Naive B cell (primary cell): ENCODE data around the gene ATP10A. TPM values are rescaled to one million over a fixed set of nuclear protein-coding genes. Genes with fewer than 3 reads are reported as not detected.
A peak's percentile ranks its signal among the peaks of the same experiment; 100 is the strongest.

Source experiments
- ATAC-seq, 2 donors: fragments of 150-1000 bp; cut with Tn5 transposase; 2 replicates each; pipeline ENCODE4 v1.10.0; 2021; ENCODE audit warnings: low read depth in 2 of 2, mild to moderate bottlenecking in 2 of 2, moderate library complexity in 2 of 2
- DNase-seq: peaks from one replicate; pipeline ENCODE4 v3.0.0; 2022
- H3K27ac Mint-ChIP-seq, 6 donors: one replicate each; pipeline ENCODE4 v1.8.0; 2020 to 2022; ENCODE audit warnings: mild to moderate bottlenecking in 6 of 6, mixed read lengths in 6 of 6, moderate library complexity in 5 of 6, inconsistent platforms in 2 of 6
- H3K27me3 Mint-ChIP-seq, 3 donors: one replicate each; pipeline ENCODE4 v1.8.0; 2021 to 2022; ENCODE audit warnings: mixed read lengths in 3 of 3, mild to moderate bottlenecking in 1 of 3
- H3K36me3 Mint-ChIP-seq, 2 donors: one replicate each; pipeline ENCODE4 v1.8.0; 2020 to 2022; ENCODE audit warnings: mixed read lengths in 2 of 2, inconsistent platforms in 1 of 2, mild to moderate bottlenecking in 1 of 2
- H3K4me1 Mint-ChIP-seq, 3 donors: one replicate each; pipeline ENCODE4 v1.8.0; 2020 to 2022; ENCODE audit warnings: mixed read lengths in 3 of 3, inconsistent platforms in 1 of 3, mild to moderate bottlenecking in 1 of 3, moderate library complexity in 1 of 3
- H3K4me3 Mint-ChIP-seq, 8 donors: one replicate each; pipeline ENCODE4 v1.8.0; 2020 to 2022; ENCODE audit warnings: mild to moderate bottlenecking in 8 of 8, mixed read lengths in 8 of 8, moderate library complexity in 8 of 8, inconsistent platforms in 2 of 8
- H3K9me3 Mint-ChIP-seq, 7 donors: one replicate each; pipeline ENCODE4 v1.8.0; 2020 to 2022; ENCODE audit warnings: mixed read lengths in 7 of 7, mild to moderate bottlenecking in 5 of 7, inconsistent platforms in 2 of 7, moderate library complexity in 1 of 7
- polyA plus RNA-seq, 6 donors: library from polyadenylated mRNA; unstranded; fragments of 300-500 nt; fragmentation: Illumina TruSeq; gene quantifications; one replicate each; pipeline ENCODE4 v1.2.3, GENCODE V29; 2021; ENCODE audit warnings: low read depth in 6 of 6

The ATP10A gene
- polyA plus RNA-seq, 6 donors from 2014 or later = 0.14 to 0.15 TPM; not detected in 4

DNA sequence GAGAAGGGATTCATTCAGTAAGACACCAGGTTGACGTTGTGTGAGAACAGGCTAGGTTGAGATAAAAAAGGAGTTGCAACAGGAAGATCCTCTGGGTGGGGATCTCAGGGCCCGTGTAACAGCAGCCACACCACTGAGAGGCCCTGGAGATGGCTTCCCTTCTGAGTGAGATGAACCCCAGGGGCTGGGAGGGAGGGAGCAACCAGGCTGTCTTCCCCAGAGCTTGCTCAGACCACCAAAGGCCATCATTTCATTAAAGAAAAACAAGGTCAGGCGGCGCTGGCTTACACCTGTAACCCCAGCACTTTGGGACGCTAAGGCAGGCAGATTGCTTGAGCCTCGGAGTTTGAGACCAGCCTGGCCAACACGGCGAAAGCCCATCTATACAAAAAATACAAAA is 187.7 kb downstream of the ATP10A start:
- Mint-ChIP-seq H3K9me3 (peaks cover 0 to 1% (median 0%) of the 10 kb centered on the region in 7 donors), H3K4me3 (no peak overlapping the region), H3K36me3 (no peaks in the 10 kb centered on the region), H3K27ac (peak overlapping the region in 1 of 6 donors; percentile 24), H3K4me1 (peaks cover 0 to 7% (median 0%) of the 10 kb centered on the region in 3 donors), H3K27me3 (peaks cover 6 to 25% (median 20%) of the 10 kb centered on the region in 3 donors)
- DNase-seq (no peak), ATAC-seq (no peak)

DNA sequence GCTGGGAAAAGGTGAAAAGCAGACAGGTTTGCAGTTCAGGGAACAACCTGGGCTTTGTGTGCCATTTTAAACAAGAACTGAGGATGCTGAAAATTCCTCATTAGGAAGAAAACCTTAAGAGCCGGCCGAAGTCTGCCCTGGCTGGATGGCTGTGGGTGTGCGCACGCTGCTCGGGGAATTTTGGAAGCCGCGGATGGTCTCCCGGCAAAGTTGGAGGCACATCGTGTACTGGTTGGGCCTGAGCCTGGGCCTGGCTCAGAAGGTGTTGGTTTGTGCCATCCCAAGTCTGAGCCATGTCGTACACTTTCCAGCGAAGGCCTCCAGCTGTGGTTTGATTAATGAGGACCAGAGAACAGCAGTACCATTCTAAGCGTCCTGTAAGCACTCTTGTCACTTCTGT is 188.2 kb downstream of the ATP10A start:
- DNase-seq (no peak), ATAC-seq (no peak)
- Mint-ChIP-seq H3K9me3 (peaks cover 0 to 1% (median 0%) of the 10 kb centered on the region in 7 donors), H3K27me3 (peaks cover 6 to 30% (median 25%) of the 10 kb centered on the region in 3 donors), H3K36me3 (no peaks in the 10 kb centered on the region), H3K4me1 (peaks cover 0 to 7% (median 0%) of the 10 kb centered on the region in 3 donors), H3K4me3 (no peak overlapping the region), H3K27ac (no peak overlapping the region)

DNA sequence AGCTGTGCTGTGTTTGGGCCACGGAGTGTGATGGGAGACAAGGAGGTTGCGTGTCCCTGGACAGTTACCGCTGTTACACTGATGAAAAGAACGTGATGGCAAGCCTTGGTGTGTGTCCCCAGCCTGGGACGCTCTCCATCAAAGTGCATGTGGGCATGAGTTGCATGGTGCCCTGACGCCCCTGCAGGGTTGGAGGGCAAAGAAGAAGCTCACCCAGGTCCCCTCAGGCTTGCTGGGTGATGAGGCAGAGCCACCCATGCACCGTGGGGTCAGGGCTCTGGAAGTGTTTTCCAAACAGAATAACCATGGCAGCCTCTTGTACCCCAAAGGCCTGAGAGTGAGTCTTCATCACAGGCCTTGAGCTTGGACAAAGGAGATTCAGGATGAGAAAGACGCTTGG is 189.2 kb downstream of the ATP10A start:
- Mint-ChIP-seq H3K36me3 (no peaks in the 10 kb centered on the region), H3K9me3 (peaks cover 0 to 1% (median 0%) of the 10 kb centered on the region in 7 donors), H3K27me3 (peaks cover 6 to 35% (median 33%) of the 10 kb centered on the region in 3 donors), H3K4me1 (peaks cover 0 to 7% (median 0%) of the 10 kb centered on the region in 3 donors), H3K4me3 (no peak overlapping the region), H3K27ac (no peak overlapping the region)
- ATAC-seq (no peak), DNase-seq (no peak)

DNA sequence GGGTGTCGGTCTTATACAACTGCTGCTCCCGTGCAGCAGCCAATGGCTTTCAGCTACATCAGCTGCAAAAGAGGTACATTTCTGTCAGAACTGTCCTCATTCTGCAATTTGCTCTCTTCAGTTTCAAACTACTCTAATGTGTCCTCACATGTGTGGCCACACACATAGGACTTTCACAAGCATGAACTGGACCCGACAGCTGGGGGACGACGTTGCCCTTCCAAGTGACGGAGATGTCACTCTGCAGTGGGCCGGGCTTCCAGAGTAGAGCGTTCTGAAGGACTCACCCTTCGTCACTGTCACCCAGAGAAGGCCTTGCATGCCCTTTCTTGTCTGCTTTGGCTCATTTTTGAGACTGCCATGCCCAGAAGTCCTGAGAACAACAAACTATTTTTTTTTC is 189.8 kb downstream of the ATP10A start:
- Mint-ChIP-seq H3K4me1 (peaks cover 0 to 7% (median 0%) of the 10 kb centered on the region in 3 donors), H3K9me3 (peaks cover 0 to 1% (median 0%) of the 10 kb centered on the region in 7 donors), H3K36me3 (no peaks in the 10 kb centered on the region), H3K4me3 (no peak overlapping the region), H3K27ac (no peak overlapping the region), H3K27me3 (peaks cover 6 to 35% (median 33%) of the 10 kb centered on the region in 3 donors)
- DNase-seq (no peak), ATAC-seq (no peak)

DNA sequence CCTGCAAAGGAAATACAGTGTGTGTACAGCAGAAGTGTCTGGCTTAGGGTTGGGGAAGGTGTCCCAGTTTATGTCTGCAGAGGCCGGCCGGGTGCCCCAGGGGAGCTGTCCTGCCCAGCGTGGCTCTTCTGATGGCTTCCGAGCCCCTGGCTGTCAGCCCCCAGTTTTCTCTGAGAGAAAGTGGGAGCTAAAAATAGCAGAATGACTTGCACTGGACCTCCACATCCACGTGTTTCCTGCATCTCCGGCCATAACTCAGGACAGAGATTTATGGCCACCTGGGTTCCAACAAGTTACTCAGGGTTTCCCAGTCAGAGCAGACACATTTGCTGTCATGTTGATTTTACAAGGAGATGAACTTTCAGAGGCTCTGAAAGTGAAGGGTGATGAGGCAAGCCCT is 192.0 kb downstream of the ATP10A start:
- Mint-ChIP-seq H3K27me3 (peaks cover 10 to 35% (median 33%) of the 10 kb centered on the region in 3 donors), H3K36me3 (no peaks in the 10 kb centered on the region)

DNA sequence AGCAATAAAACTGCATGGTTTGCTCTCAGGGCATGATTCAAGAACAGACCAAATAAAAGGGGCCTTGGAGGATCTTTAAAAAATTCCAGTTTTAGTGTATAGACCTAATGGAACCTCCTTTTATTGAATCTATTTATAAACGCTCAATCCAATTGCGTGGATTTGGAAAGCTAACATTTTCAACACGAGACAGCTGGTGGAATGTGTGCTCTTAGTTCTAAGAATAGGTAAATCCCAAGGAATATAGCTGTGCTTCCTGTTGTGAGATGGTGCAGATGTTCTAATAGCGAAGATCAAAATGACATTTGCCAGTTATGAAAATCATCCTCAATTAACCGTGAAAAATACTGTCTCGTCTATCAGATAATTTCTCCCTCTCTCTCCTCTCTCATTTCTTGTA is 192.5 kb downstream of the ATP10A start:
- H3K4me3 Mint-ChIP-seq = no peak overlapping the region
- ATAC-seq (no peak), DNase-seq (no peak)
- peaks cover 0 to 1% (median 0%) of the 10 kb centered on the region in 7 donors for H3K9me3 Mint-ChIP-seq
- peak overlapping the region in 1 of 6 donors; percentile 20 for H3K27ac Mint-ChIP-seq
- H3K4me1 Mint-ChIP-seq = peaks cover 0 to 7% (median 0%) of the 10 kb centered on the region in 3 donors
- H3K36me3 Mint-ChIP-seq = no peaks in the 10 kb centered on the region
- H3K27me3 Mint-ChIP-seq = peaks cover 10 to 35% (median 33%) of the 10 kb centered on the region in 3 donors

More for the DNA sequence above, 192.0 kb downstream of the ATP10A start:
- Mint-ChIP-seq H3K4me3 (no peak overlapping the region), H3K4me1 (peaks cover 0 to 7% (median 0%) of the 10 kb centered on the region in 3 donors), H3K27ac (no peak overlapping the region), H3K9me3 (peaks cover 0 to 1% (median 0%) of the 10 kb centered on the region in 7 donors)
- DNase-seq (no peak), ATAC-seq (no peak)

DNA sequence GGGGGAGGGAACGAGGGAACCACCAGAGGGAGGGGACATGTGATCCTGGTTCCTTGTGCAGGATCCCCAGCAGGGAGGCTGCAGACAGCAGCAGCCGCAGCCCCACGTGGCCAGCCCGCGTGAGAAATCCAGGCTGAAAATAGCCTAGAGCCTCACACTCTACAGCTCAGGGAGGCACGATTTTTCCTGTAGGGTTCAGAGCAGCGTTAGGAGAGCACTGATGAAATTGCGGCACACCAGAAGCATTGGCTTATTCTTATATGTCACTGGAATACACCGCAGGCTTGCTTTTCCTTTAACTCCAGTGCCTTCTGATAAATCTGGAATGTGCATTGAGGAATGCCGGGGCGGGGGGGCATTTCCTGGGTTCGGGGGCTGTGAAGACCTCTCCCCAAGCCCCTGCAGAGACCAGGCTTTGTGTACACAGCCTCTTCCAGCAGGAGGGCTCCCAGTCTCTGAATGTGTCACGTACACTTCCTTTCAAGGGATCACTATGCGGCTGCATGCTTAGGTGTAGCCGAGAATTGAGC is 193.0 kb downstream of the ATP10A start:
- H3K9me3 Mint-ChIP-seq = peaks cover 0 to 1% (median 0%) of the 10 kb centered on the region in 7 donors
- peaks cover 11 to 35% (median 33%) of the 10 kb centered on the region in 3 donors for H3K27me3 Mint-ChIP-seq
- H3K36me3 Mint-ChIP-seq = no peaks in the 10 kb centered on the region
- no peak overlapping the region for H3K4me3 Mint-ChIP-seq
- no peak for DNase-seq
- H3K4me1 Mint-ChIP-seq = peaks cover 0 to 7% (median 0%) of the 10 kb centered on the region in 3 donors
- ATAC-seq = no peak
- H3K27ac Mint-ChIP-seq = peak overlapping the region in 1 of 6 donors; percentile 52

DNA sequence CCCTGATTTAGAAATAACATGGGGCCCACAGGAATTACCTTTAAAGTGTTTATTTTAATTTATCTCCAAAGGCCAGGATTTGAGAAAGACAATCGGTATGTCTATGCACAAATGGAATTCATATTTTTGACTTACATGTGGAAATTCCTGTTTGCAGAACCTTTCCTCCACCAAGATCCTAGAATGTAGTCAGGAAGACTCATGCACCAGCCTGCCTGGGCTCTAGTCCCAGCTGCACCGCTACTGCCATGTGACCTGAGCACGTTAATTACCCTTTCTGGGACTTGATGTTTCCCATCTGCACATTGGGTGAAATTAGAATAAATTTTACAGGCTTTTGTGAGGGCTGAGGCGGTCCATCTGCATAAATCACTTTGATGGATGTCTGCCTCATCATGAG is 194.2 kb downstream of the ATP10A start:
- no peak overlapping the region for H3K4me3 Mint-ChIP-seq
- H3K9me3 Mint-ChIP-seq = peaks cover 0 to 1% (median 0%) of the 10 kb centered on the region in 7 donors
- peaks cover 0 to 7% (median 0%) of the 10 kb centered on the region in 3 donors for H3K4me1 Mint-ChIP-seq
- ATAC-seq (no peak), DNase-seq (no peak)
- H3K36me3 Mint-ChIP-seq = no peaks in the 10 kb centered on the region
- no peak overlapping the region for H3K27ac Mint-ChIP-seq
- H3K27me3 Mint-ChIP-seq = peaks cover 13 to 35% (median 33%) of the 10 kb centered on the region in 3 donors

DNA sequence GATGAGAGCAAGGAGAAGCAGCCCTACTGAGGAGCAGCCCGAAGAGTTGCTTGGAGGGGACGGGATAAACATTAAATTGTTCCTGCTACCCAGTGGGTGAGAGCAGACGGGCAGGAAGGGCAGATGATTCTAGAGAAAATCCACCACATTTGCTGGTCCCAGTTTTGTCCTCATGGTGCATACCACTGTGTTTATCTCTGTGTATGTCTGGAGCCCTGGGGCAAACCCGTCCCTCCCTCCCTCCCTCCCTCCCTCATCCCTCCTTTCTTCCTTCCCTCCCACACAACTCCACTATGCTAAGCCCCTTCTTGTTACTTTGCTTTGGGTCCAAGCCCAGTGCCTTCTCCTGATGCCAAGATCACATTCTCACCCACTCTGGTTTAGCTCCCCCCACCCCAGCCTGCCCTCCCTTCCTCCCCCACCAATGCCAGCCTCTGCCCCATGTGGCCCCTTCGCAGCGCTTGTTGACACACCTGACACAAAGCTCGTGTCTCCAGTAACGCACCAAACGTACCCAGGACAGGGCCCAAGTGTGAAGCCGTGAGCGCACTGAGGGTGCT is 194.8 kb downstream of the ATP10A start:
- ATAC-seq (no peak), DNase-seq (no peak)
- Mint-ChIP-seq H3K9me3 (peaks cover 0 to 1% (median 0%) of the 10 kb centered on the region in 7 donors), H3K4me1 (peaks cover 0 to 7% (median 0%) of the 10 kb centered on the region in 3 donors), H3K27me3 (peaks cover 13 to 35% (median 33%) of the 10 kb centered on the region in 3 donors), H3K27ac (peak overlapping the region in 1 of 6 donors; percentile 6), H3K4me3 (no peak overlapping the region), H3K36me3 (no peaks in the 10 kb centered on the region)

DNA sequence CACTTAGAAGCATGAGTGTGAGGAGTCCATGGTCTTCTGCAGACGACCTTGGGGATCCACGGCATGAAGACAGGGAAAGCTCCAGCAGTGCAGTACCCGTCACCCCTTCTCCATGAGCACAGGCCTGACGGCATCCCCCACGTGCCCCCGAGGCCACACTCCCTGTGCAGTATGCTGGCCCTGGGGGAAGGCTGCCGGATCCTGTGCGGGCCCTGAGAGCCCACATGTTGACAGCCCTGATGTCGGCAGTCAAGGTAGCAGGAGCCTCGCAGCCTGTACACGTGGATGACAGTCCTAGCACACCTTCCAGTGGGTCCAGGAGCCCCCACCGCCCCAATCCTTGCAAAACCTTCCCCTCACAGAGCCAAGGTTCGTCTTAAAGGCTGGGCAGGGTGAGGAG is 195.3 kb downstream of the ATP10A start:
- peaks cover 0 to 1% (median 0%) of the 10 kb centered on the region in 7 donors for H3K9me3 Mint-ChIP-seq
- DNase-seq (no peak), ATAC-seq (no peak)
- H3K4me3 Mint-ChIP-seq = no peak overlapping the region
- H3K27ac Mint-ChIP-seq = no peak overlapping the region
- H3K27me3 Mint-ChIP-seq = peaks cover 13 to 33% (median 32%) of the 10 kb centered on the region in 3 donors
- H3K4me1 Mint-ChIP-seq = peaks cover 0 to 7% (median 0%) of the 10 kb centered on the region in 3 donors
- no peaks in the 10 kb centered on the region for H3K36me3 Mint-ChIP-seq

DNA sequence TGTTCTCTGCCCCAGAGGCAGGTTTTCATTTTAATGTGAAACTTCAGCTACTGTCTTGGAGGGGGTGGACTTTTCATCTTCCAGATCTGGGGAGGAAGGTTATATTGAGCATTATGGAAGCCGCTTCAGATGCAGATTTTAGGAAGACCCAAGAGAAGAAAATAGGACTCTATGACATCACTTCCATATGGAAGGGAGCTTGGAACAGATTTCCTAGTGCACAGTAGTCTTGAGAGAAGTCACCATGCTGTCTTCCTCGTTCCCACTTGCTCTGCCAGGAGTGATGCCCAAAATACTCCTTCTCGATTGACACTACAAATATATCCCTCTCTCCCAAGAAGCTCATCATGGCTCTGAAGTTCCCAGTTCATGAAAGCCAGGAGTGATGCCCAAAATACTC is 197.2 kb downstream of the ATP10A start:
- H3K4me3 Mint-ChIP-seq = no peak overlapping the region
- H3K27me3 Mint-ChIP-seq = peaks cover 7 to 19% (median 15%) of the 10 kb centered on the region in 3 donors
- DNase-seq (no peak), ATAC-seq (no peak)
- H3K4me1 Mint-ChIP-seq = no peaks in the 10 kb centered on the region
- no peaks in the 10 kb centered on the region for H3K9me3 Mint-ChIP-seq
- no peaks in the 10 kb centered on the region for H3K36me3 Mint-ChIP-seq
- H3K27ac Mint-ChIP-seq = no peak overlapping the region

DNA sequence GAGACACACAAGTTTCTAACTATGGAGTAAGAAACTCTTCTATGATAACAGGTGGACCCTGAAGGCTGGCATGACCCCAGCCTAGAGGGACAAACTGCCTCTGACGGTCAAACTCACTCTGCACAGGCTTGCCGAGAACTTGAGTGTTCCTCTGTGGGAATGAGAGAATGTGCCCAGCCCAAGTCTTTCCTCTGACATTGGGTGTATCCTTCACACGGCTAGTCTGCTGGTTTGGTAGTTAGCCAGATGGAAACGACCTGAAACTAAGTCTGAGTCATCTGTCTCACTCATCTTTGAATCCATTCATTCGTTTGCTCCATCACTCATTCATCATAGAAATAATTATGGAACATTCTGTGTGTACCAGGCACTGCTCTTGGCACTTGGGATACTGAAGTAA is 198.4 kb downstream of the ATP10A start:
- Mint-ChIP-seq H3K4me1 (no peaks in the 10 kb centered on the region), H3K27ac (no peak overlapping the region), H3K27me3 (peaks cover 5 to 7% (median 7%) of the 10 kb centered on the region in 3 donors), H3K9me3 (no peaks in the 10 kb centered on the region), H3K36me3 (no peaks in the 10 kb centered on the region), H3K4me3 (no peak overlapping the region)
- DNase-seq (no peak), ATAC-seq (no peak)

DNA sequence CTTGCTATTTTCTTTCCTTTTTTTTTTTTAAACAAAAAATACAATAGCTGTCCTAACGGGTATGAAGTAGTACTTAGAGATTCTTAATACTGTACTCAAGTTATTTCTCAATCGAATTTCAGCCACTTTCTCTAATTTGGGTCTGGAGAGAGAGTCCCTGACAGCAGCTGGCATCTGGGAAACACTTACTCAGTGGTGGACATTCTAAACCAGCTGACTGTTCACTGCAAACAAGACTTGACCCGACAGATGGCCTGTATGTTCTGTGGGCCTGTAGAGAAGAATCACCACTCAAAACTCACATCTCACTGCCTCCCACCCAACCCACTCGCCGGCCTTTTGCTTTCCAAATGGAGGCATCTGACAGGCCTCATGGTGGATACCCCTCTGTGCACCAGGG is 199.6 kb downstream of the ATP10A start:
- no peak for DNase-seq
- peaks cover 0 to 9% (median 7%) of the 10 kb centered on the region in 3 donors for H3K27me3 Mint-ChIP-seq
- H3K9me3 Mint-ChIP-seq = peaks cover 0 to under 1% (median 0%) of the 10 kb centered on the region in 7 donors
- H3K4me1 Mint-ChIP-seq = no peaks in the 10 kb centered on the region
- no peak for ATAC-seq
- H3K4me3 Mint-ChIP-seq = no peak overlapping the region
- no peak overlapping the region for H3K27ac Mint-ChIP-seq
- H3K36me3 Mint-ChIP-seq = no peaks in the 10 kb centered on the region

DNA sequence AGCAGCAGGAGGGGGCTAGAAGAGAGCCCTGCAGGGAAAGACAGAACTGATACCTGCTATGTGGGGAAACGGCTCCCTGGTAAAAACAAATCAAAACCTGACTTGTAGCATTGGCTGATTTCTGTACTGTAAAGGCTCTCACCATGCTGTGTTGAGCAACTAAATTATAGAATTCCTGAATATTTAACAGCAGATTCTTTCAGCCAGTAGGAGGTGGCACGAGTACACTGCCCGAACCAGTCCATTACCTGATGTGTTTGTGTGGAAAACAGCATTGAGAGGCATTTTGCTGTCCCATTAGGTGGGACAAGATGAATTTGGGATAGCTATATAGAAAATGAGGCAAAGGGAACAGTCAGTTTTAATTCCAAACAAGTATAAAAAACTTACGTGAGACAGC is 201.2 kb downstream of the ATP10A start:
- H3K4me3 Mint-ChIP-seq = no peak overlapping the region

More for the DNA sequence above, 201.2 kb downstream of the ATP10A start:
- Mint-ChIP-seq H3K27ac (no peak overlapping the region), H3K27me3 (peaks cover 0 to 16% (median 7%) of the 10 kb centered on the region in 3 donors), H3K4me1 (no peaks in the 10 kb centered on the region), H3K9me3 (peaks cover 0 to 6% (median 3%) of the 10 kb centered on the region in 7 donors), H3K36me3 (peaks cover 0 to 7% of the 10 kb centered on the region in 2 donors)
- DNase-seq (no peak), ATAC-seq (no peak)
